OCI-LY7 (cell line): ENCODE measurements around the gene ZNF679.

Experiments
- EZH2phosphoT487 ChIP-seq: fragments of 200-600 bp; sonication (generic); IDR thresholded peaks from 2 replicates; pipeline ENCODE4 v1.6.1; 2018; ENCODE audit warnings: low read depth, borderline replicate concordance, mild to moderate bottlenecking, mixed run types, antibody characterized with exemption, low read length, moderate library complexity, mixed read lengths
- TF ChIP-seq, protein P1 (sequence below): fragments of 200-600 bp; sonication (generic); conservative IDR thresholded peaks from 2 replicates; pipeline ENCODE4 v1.5.1; 2014; ENCODE audit warnings: mild to moderate bottlenecking, antibody characterized with exemption, low read length, moderate library complexity, mixed read lengths

DNA sequence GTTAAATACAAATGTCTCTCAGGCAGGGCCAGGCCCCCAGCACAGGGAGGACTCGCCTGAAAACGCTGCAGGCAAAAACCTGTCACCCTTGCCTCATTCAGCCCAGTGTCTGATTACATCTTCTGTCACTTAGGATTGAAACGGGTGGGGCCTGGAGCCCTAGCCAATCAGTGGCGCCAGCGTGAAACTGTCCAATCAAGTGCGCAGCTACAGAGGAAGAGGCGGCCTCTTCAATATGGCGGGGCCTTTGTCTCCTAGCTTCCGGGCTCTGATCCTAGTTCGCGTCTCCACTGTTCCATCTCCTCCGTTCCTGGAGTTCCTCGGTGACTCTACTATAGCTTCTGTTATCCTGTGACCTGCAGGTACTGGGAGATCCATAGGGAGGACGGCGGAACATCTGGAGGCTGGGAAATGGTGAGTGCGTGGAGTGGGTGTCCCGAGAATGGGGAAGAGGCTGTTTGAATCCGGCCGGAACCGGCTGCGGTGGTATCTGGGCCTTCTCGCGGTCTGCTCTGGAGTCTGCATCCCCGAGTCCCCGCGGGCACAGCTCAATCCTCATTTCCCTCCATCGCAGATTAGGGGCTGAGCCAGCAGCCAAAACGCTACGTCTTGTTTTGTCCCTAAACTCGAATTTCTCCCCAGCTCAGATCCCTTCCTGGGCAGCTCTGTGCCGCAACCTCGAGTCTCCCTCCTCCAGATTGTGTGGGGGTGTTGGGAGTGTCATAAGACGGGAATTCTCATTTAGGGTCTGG lies 85.6 kb downstream of the ZNF679 start, which contains the start of gene ZNF736:
- TF ChIP-seq, protein P1, sequence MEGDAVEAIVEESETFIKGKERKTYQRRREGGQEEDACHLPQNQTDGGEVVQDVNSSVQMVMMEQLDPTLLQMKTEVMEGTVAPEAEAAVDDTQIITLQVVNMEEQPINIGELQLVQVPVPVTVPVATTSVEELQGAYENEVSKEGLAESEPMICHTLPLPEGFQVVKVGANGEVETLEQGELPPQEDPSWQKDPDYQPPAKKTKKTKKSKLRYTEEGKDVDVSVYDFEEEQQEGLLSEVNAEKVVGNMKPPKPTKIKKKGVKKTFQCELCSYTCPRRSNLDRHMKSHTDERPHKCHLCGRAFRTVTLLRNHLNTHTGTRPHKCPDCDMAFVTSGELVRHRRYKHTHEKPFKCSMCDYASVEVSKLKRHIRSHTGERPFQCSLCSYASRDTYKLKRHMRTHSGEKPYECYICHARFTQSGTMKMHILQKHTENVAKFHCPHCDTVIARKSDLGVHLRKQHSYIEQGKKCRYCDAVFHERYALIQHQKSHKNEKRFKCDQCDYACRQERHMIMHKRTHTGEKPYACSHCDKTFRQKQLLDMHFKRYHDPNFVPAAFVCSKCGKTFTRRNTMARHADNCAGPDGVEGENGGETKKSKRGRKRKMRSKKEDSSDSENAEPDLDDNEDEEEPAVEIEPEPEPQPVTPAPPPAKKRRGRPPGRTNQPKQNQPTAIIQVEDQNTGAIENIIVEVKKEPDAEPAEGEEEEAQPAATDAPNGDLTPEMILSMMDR = no peak
- no peak for TF ChIP-seq EZH2phosphoT487
